Activated CD8-positive, alpha-beta T cell treated with anti-CD3 and anti-CD28 coated beads, Interleukin-2, amount 10 ng/mL, durations not matched to agents 7 days and 5 days (primary cell): ENCODE measurements around the gene RAI1. TPM values are rescaled to one million over a fixed set of nuclear protein-coding genes. Genes with fewer than 3 reads are reported as not detected.
A peak's percentile ranks its signal among the peaks of the same experiment; 100 is the strongest.

Source experiments
- ATAC-seq: fragments of 150-1000 bp; cut with Tn5 transposase; one replicate; pipeline ENCODE4 v1.10.0; 2021; ENCODE audit warnings: moderate library complexity
- CTCF ChIA-PET: fragments of 350-600 bp; sonication (Branson Sonifier 250); formaldehyde crosslinking; loops from one replicate; lab custom pipeline; 2021; ENCODE audit warnings: antibody characterized with exemption; lab: Charles Lee
- POLR2A ChIA-PET: fragments of 350-600 bp; sonication (Branson Sonifier 250); formaldehyde crosslinking; loops from one replicate; lab custom pipeline; 2021; ENCODE audit warnings: antibody characterized with exemption; lab: Charles Lee
- DNase-seq: peaks from one replicate; pipeline ENCODE4 v3.0.0-alpha.2; 2020
- H3K27ac Mint-ChIP-seq: one replicate; pipeline ENCODE4 v1.8.0; 2021; ENCODE audit warnings: mild to moderate bottlenecking, mixed read lengths
- H3K27me3 Mint-ChIP-seq: one replicate; pipeline ENCODE4 v1.8.0; 2021; ENCODE audit warnings: low read depth, mixed read lengths
- H3K36me3 Mint-ChIP-seq: one replicate; pipeline ENCODE4 v1.8.0; 2021; ENCODE audit warnings: low read depth, mixed read lengths
- H3K4me1 Mint-ChIP-seq: one replicate; pipeline ENCODE4 v1.8.0; 2021; ENCODE audit warnings: low read depth, mixed read lengths
- H3K4me3 Mint-ChIP-seq: one replicate; pipeline ENCODE4 v1.8.0; 2021; ENCODE audit warnings: mild to moderate bottlenecking, mixed read lengths
- H3K9me3 Mint-ChIP-seq: one replicate; pipeline ENCODE4 v1.8.0; 2022; ENCODE audit warnings: mixed read lengths; ENCODE audit not compliant: insufficient read depth
- total RNA-seq, 2 experiments: library from RNA; stranded (reverse); gene quantifications; one replicate each; pipeline ENCODE4 v1.2.3, GENCODE V29; 2021

RAI1 gene
- total RNA-seq, 2 experiments from 2014 or later = 24.4 to 24.6 TPM

- peaks cover 29% of the 10 kb centered on the region for H3K4me1 Mint-ChIP-seq
- ATAC-seq (no peak), DNase-seq (no peak)
- no peak overlapping the region for H3K27ac Mint-ChIP-seq
- H3K27me3 Mint-ChIP-seq = no peaks in the 10 kb centered on the region
- H3K4me3 Mint-ChIP-seq = no peak overlapping the region
- H3K36me3 Mint-ChIP-seq = peaks cover 11% of the 10 kb centered on the region
- no peaks in the 10 kb centered on the region for H3K9me3 Mint-ChIP-seq
- CTCF ChIA-PET = no interaction called here
- POLR2A ChIA-PET = interaction anchor here (0.6 kb wide), 1 partner anchor 169 kb away, joined by 3 read pairs; no protein-coding TSS in a partner anchor
These were observed 108.8 kb downstream of the RAI1 start for GRCh38 chr17:17789828-17790636.

- CTCF ChIA-PET = no interaction called here
- H3K4me3 Mint-ChIP-seq = no peak overlapping the region
- H3K27ac Mint-ChIP-seq = no peak overlapping the region
- ATAC-seq (no peak), DNase-seq (no peak)
- H3K36me3 Mint-ChIP-seq = peaks cover 11% of the 10 kb centered on the region
- no peaks in the 10 kb centered on the region for H3K27me3 Mint-ChIP-seq
- peaks cover 26% of the 10 kb centered on the region for H3K4me1 Mint-ChIP-seq
- POLR2A ChIA-PET = interaction anchor here (0.6 kb wide), 1 partner anchor 168 kb away, joined by 3 read pairs; no protein-coding TSS in a partner anchor
- H3K9me3 Mint-ChIP-seq = no peaks in the 10 kb centered on the region
These were observed 109.6 kb downstream of the RAI1 start for GRCh38 chr17:17790637-17791464.

- no peak for DNase-seq
- peak overlapping the region; percentile 82 for H3K27ac Mint-ChIP-seq
- no peak overlapping the region for H3K4me3 Mint-ChIP-seq
- POLR2A ChIA-PET = interaction anchor here (1.2 kb wide), 1 partner anchor 17 kb away, joined by 4 read pairs; no protein-coding TSS in a partner anchor
- no peaks in the 10 kb centered on the region for H3K27me3 Mint-ChIP-seq
- ATAC-seq = no peak
- H3K9me3 Mint-ChIP-seq = no peaks in the 10 kb centered on the region
- H3K4me1 Mint-ChIP-seq = peaks cover 26% of the 10 kb centered on the region
- CTCF ChIA-PET = interaction anchor here (1.0 to 1.6 kb wide), 5 partner anchors 8 to 127 kb away, joined by 3 to 4 read pairs (median 4); no protein-coding TSS in a partner anchor
- peaks cover 11% of the 10 kb centered on the region for H3K36me3 Mint-ChIP-seq
These were observed 110.8 kb downstream of the RAI1 start for GRCh38 chr17:17792037-17792550.

- Mint-ChIP-seq H3K27ac (peak overlapping the region; percentile 82), H3K27me3 (no peaks in the 10 kb centered on the region), H3K9me3 (no peaks in the 10 kb centered on the region), H3K4me3 (peak overlapping the region; percentile 54), H3K4me1 (peaks cover 26% of the 10 kb centered on the region), H3K36me3 (peaks cover 11% of the 10 kb centered on the region)
- ChIA-PET CTCF (interaction anchor here (1.0 to 1.6 kb wide), 5 partner anchors 9 to 126 kb away, joined by 3 to 4 read pairs (median 4); no protein-coding TSS in a partner anchor), POLR2A (interaction anchor here (1.2 kb wide), 1 partner anchor 16 kb away, joined by 4 read pairs; no protein-coding TSS in a partner anchor)
- ATAC-seq (peak; percentile 93), DNase-seq (peak; percentile 84)
These were observed 111.5 kb downstream of the RAI1 start for GRCh38 chr17:17792551-17793377.

- ChIA-PET POLR2A (interaction anchor here (1.2 kb wide), 1 partner anchor 15 kb away, joined by 4 read pairs; no protein-coding TSS in a partner anchor), CTCF (interaction anchor here (1.3 to 1.6 kb wide), 3 partner anchors 9 to 64 kb away, joined by 3 to 4 read pairs (median 4); no protein-coding TSS in a partner anchor)
- peak overlapping the region; percentile 82 for H3K27ac Mint-ChIP-seq
- peak overlapping the region; percentile 49 for H3K4me3 Mint-ChIP-seq
- H3K9me3 Mint-ChIP-seq = no peaks in the 10 kb centered on the region
- no peak for ATAC-seq
- H3K27me3 Mint-ChIP-seq = no peaks in the 10 kb centered on the region
- H3K36me3 Mint-ChIP-seq = peaks cover 11% of the 10 kb centered on the region
- H3K4me1 Mint-ChIP-seq = peaks cover 26% of the 10 kb centered on the region
- DNase-seq = no peak
These were observed 112.3 kb downstream of the RAI1 start for GRCh38 chr17:17793378-17794214.

- Mint-ChIP-seq H3K27ac (peak overlapping the region; percentile 15), H3K4me1 (peaks cover 26% of the 10 kb centered on the region), H3K36me3 (peaks cover 11% of the 10 kb centered on the region), H3K9me3 (no peaks in the 10 kb centered on the region), H3K27me3 (no peaks in the 10 kb centered on the region), H3K4me3 (no peak overlapping the region)
- ChIA-PET POLR2A (no interaction called here), CTCF (interaction anchor here (1.3 kb wide), 1 partner anchor 17 kb away, joined by 3 read pairs; no protein-coding TSS in a partner anchor)
- DNase-seq (no peak), ATAC-seq (no peak)
These were observed 113.1 kb downstream of the RAI1 start for GRCh38 chr17:17794382-17794781.

GRCh38 chr17:17795296-17795695 lies 114.0 kb downstream of the RAI1 start:
- Mint-ChIP-seq H3K9me3 (no peaks in the 10 kb centered on the region), H3K4me1 (peaks cover 26% of the 10 kb centered on the region), H3K27ac (no peak overlapping the region), H3K36me3 (peaks cover 11% of the 10 kb centered on the region), H3K4me3 (no peak overlapping the region), H3K27me3 (no peaks in the 10 kb centered on the region)
- CTCF ChIA-PET = interaction anchor here (1.3 kb wide), 1 partner anchor 16 kb away, joined by 3 read pairs; no protein-coding TSS in a partner anchor
- DNase-seq = no peak
- POLR2A ChIA-PET = no interaction called here
- ATAC-seq = no peak

- no peak for DNase-seq
- POLR2A ChIA-PET = no interaction called here
These were observed 114.9 kb downstream of the RAI1 start for GRCh38 chr17:17795946-17796786.

GRCh38 chr17:17796787-17797061 lies 115.5 kb downstream of the RAI1 start:
- H3K36me3 Mint-ChIP-seq = peaks cover 11% of the 10 kb centered on the region
- ChIA-PET POLR2A (no interaction called here), CTCF (no interaction called here)
- H3K4me3 Mint-ChIP-seq = no peak overlapping the region
- ATAC-seq (no peak), DNase-seq (no peak)
- H3K27me3 Mint-ChIP-seq = no peaks in the 10 kb centered on the region
- H3K4me1 Mint-ChIP-seq = peaks cover 24% of the 10 kb centered on the region
- H3K9me3 Mint-ChIP-seq = no peaks in the 10 kb centered on the region
- no peak overlapping the region for H3K27ac Mint-ChIP-seq

More at GRCh38 chr17:17795946-17796786, 114.9 kb downstream of the RAI1 start:
- Mint-ChIP-seq H3K27ac (no peak overlapping the region), H3K36me3 (peaks cover 11% of the 10 kb centered on the region), H3K4me3 (no peak overlapping the region), H3K9me3 (no peaks in the 10 kb centered on the region), H3K4me1 (peaks cover 26% of the 10 kb centered on the region), H3K27me3 (no peaks in the 10 kb centered on the region)
- ATAC-seq = no peak
- CTCF ChIA-PET = interaction anchor here (1.3 kb wide), 1 partner anchor 16 kb away, joined by 3 read pairs; no protein-coding TSS in a partner anchor
